ENCODE data around the gene TSACC. TPM values are rescaled to one million over a fixed set of nuclear protein-coding genes. Genes with fewer than 3 reads are reported as not detected.

The TSACC gene
- total RNA-seq, 4 donors from 2014 or later = not detected

GRCh38 chr1:156295391-156295947 is 42.9 kb upstream of the TSACC start, which contains the start of gene GLMP:
Gene GLMP, minus strand, starts transcription at chr1:156295679. Its CDS starts 34 bp downstream, at chr1:156295645.
- TF ChIP-seq EP300 (IDR thresholded peaks at IDR 0.05) = no peak
- peak; percentile 59 to 74 for TF ChIP-seq POLR2AphosphoS5 (IDR thresholded peaks at IDR 0.05)
- no peak for TF ChIP-seq POLR2A (IDR thresholded peaks at IDR 0.05; ENCODE audit: low read depth)
- no peak for TF ChIP-seq CTCF (IDR thresholded peaks at IDR 0.05)
- peak within 1 kb of the TSS; percentile 68 to 74 (median 72) for H3K27ac ChIP-seq (replicated peaks in 1 of 4)
- under 1% methylated on average over 11 of the region's 17 CpGs for WGBS
- no peaks in the 10 kb centered on the region for H3K27me3 ChIP-seq
- H3K4me3 ChIP-seq = peak within 1 kb of the TSS; percentile 70 to 77 (median 75)
- H3K4me1 ChIP-seq = peaks cover 12 to 52% (median 40%) of the 10 kb centered on the region in 4 donors
- no peak for DNase-seq (ENCODE audit: extremely low spot score)
- intact Hi-C loops (cut with DNase I) = no loop called here
- no peaks in the 10 kb centered on the region for H3K9me3 ChIP-seq
- peaks cover 0 to 20% (median 5%) of the 10 kb centered on the region in 4 donors for H3K36me3 ChIP-seq

DNA sequence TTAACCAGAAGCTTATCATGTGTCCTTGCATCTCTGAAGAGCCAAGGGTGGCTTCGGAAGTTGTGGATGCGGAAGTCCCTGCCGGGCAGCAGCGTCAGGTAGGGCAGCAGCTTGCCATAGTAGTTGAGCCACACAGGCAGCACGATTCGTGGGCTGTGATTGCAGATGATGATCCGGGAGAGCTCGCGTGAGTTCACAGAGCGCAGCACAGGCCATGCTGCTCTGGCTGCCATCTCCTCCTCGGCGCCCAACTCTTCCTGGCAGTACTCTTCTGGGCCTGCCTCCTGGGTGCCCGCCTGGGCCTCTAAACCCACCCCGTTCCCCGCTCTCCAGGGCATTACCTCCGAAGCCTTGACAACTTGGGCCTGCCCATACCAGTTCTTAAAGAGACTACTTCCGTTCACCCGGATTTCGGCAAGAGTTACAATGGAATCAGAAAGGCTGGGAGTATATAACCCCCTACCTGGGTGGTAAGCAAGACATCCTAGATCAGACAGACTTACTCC is 39.4 kb upstream of the TSACC start, which contains the start of gene VHLL:
TSS of gene VHLL (minus strand) at position 456 of the 506 bp plus-strand sequence. CDS start at position 338, 118 bp downstream.
- Histone ChIP-seq H3K9me3 (no peaks in the 10 kb centered on the region), H3K27ac (replicated peaks in 1 of 4) (no peak within 1 kb of the TSS), H3K4me1 (peaks cover 12 to 20% (median 19%) of the 10 kb centered on the region in 4 donors), H3K27me3 (no peaks in the 10 kb centered on the region), H3K4me3 (no peak within 1 kb of the TSS), H3K36me3 (peaks cover 0 to 6% (median 2%) of the 10 kb centered on the region in 4 donors)
- DNase-seq (ENCODE audit: extremely low spot score) = no peak
- intact Hi-C loops (cut with DNase I) = no loop called here
- no peak for TF ChIP-seq POLR2AphosphoS5 (IDR thresholded peaks at IDR 0.05)
- WGBS = 92% methylated on average over 12 of the region's 19 CpGs

DNA sequence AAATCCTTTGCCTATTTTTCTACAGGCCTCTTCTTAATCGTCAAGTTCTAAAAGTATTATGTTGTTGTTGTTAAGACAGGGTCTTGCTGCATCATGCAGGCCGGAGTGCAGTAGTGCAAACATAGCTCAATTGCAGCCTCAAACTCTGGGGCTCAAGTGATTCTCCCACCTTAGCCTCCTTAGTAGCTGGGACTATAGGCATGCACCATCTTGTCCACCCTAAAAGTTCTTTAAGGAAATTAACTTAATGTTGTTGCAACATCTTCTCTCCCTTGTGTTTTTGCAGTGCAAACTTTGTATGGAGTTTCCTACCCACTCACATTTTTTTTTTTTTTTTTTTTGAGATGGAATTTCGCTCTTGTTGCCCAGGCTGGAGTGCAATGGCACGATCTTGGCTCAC is 35.1 kb upstream of the TSACC start:
- H3K4me1 ChIP-seq = no peaks in the 10 kb centered on the region
- intact Hi-C loops (cut with DNase I) = no loop called here
- 98% methylated on average over 4 of the region's 4 CpGs for WGBS
- no peak overlapping the region for H3K27ac ChIP-seq (replicated peaks in 1 of 4)
- no peaks in the 10 kb centered on the region for H3K27me3 ChIP-seq
- H3K9me3 ChIP-seq = no peaks in the 10 kb centered on the region
- no peak overlapping the region for H3K4me3 ChIP-seq
- H3K36me3 ChIP-seq = peaks cover 6 to 48% (median 29%) of the 10 kb centered on the region in 4 donors
- no peak for DNase-seq (ENCODE audit: extremely low spot score)
- TF ChIP-seq POLR2A (IDR thresholded peaks at IDR 0.05; ENCODE audit: low read depth) = no peak

GRCh38 chr1:156305215-156305614 is 33.1 kb upstream of the TSACC start:
- H3K9me3 ChIP-seq = no peaks in the 10 kb centered on the region
- H3K4me1 ChIP-seq = no peaks in the 10 kb centered on the region
- intact Hi-C loops (cut with DNase I) = no loop called here
- no peak overlapping the region for H3K4me3 ChIP-seq
- TF ChIP-seq CTCF (IDR thresholded peaks at IDR 0.05) = no peak
- no peak for TF ChIP-seq POLR2A (IDR thresholded peaks at IDR 0.05; ENCODE audit: low read depth)
- TF ChIP-seq EP300 (IDR thresholded peaks at IDR 0.05) = no peak
- no peak for TF ChIP-seq POLR2AphosphoS5 (IDR thresholded peaks at IDR 0.05)
- DNase-seq (ENCODE audit: extremely low spot score) = no peak
- 72% methylated on average over 2 of the region's 2 CpGs for WGBS
- H3K36me3 ChIP-seq = peaks cover 26 to 68% (median 49%) of the 10 kb centered on the region in 4 donors
- no peaks in the 10 kb centered on the region for H3K27me3 ChIP-seq
- H3K27ac ChIP-seq (replicated peaks in 1 of 4) = no peak overlapping the region

DNA sequence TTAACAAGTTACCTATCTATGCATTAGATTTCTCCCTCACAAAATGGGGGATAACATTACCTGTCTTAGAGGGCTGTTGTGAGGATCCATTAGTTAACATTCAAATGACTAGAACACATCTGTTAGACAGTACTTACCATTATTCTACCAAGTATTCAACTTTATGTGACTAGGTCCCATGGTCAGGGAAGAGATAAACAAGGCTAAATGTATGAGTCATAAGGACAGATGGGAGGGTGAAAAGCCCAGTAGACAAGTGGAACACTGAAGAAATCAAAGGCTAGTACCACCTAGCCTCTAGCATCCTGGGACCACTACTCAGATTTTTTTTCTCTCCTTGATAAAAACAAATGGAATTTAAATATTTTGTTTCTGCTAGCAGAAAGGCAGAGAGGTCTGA is 30.2 kb upstream of the TSACC start:
- Histone ChIP-seq H3K4me3 (no peak overlapping the region), H3K36me3 (peaks cover 46 to 95% (median 78%) of the 10 kb centered on the region in 4 donors), H3K27ac (replicated peaks in 1 of 4) (no peak overlapping the region), H3K4me1 (no peaks in the 10 kb centered on the region), H3K27me3 (no peaks in the 10 kb centered on the region), H3K9me3 (no peaks in the 10 kb centered on the region)
- DNase-seq (ENCODE audit: extremely low spot score) = no peak
- intact Hi-C loops (cut with DNase I) = no loop called here
- no peak for TF ChIP-seq EP300 (IDR thresholded peaks at IDR 0.05)
- no peak for TF ChIP-seq POLR2A (IDR thresholded peaks at IDR 0.05; ENCODE audit: low read depth)
- TF ChIP-seq CTCF (IDR thresholded peaks at IDR 0.05) = no peak
- TF ChIP-seq POLR2AphosphoS5 (IDR thresholded peaks at IDR 0.05) = no peak

Measured in esophagus muscularis mucosa (tissue), 4 donors.